HUES64 (cell line): ENCODE data around the gene AAR2.
A peak's percentile ranks its signal among the peaks of the same experiment; 100 is the strongest.

Experiments
- H3K27ac ChIP-seq: 2 replicates; pipeline ENCODE4 v1.7.0; 2013; ENCODE audit warnings: low read depth, low read length, inconsistent platforms
- H3K27me3 ChIP-seq: 2 replicates; pipeline ENCODE4 v1.6.1; 2013; ENCODE audit warnings: mild to moderate bottlenecking, low read length; ENCODE audit not compliant: insufficient read depth
- H3K36me3 ChIP-seq: 2 replicates; pipeline ENCODE4 v1.6.1; 2013; ENCODE audit warnings: mild to moderate bottlenecking, low read length; ENCODE audit not compliant: insufficient read depth
- H3K4me1 ChIP-seq: 2 replicates; pipeline ENCODE4 v1.6.1; 2013; ENCODE audit warnings: mild to moderate bottlenecking, low read length, moderate library complexity; ENCODE audit not compliant: insufficient read depth
- H3K4me3 ChIP-seq: 2 replicates; pipeline ENCODE4 v1.5.1; 2013; ENCODE audit warnings: mild to moderate bottlenecking, low read length, moderate library complexity
- H3K9ac ChIP-seq: 2 replicates; pipeline ENCODE4 v1.6.1; 2013; ENCODE audit warnings: mild to moderate bottlenecking, low read depth, low read length
- H3K9me3 ChIP-seq: 2 replicates; pipeline ENCODE4 v1.6.1; 2013; ENCODE audit warnings: low read depth, low read length; ENCODE audit not compliant: insufficient read depth
- WGBS: fragments of 150-250, 120-280 bp; methylation state at CpG from one replicate; pipeline ENCODE4 v1.1.7; 2013; ENCODE audit warnings: missing lambda C conversion rate; 5-methylcytosine and 5-hydroxymethylcytosine counted together

The AAR2 gene

GRCh38 chr20:36241678-36242077 lies 5.4 kb downstream of the AAR2 start:
- Histone ChIP-seq H3K27ac (no peak overlapping the region), H3K27me3 (no peaks in the 10 kb centered on the region), H3K4me3 (no peak overlapping the region), H3K9ac (no peak overlapping the region), H3K9me3 (no peaks in the 10 kb centered on the region), H3K4me1 (peaks cover 6% of the 10 kb centered on the region; the same call in 1 of the 2 replicates), H3K36me3 (peaks cover 74% of the 10 kb centered on the region)
- 92% methylated on average over 4 of the region's 4 CpGs for WGBS

DNA sequence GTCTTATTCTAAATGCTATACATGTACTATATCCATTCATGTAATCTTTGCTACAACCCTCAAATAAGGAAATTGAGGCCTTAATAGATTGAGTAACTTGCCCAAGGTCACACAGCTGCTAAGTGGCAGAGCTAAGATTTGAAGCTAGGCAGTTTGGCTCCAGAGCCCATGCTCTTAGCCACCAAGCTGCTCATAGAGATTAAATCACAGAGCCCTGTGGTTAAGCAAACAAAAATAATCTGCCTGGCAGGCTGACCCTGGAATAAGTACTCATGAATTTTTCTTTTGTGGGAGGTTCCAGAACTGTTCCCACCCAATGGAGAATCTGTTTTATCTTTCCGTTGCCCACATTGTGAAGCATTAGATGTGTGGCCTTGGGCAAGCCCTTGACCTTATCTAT lies 7.4 kb downstream of the AAR2 start:
- no peaks in the 10 kb centered on the region for H3K9me3 ChIP-seq
- H3K36me3 ChIP-seq = peaks cover 94% of the 10 kb centered on the region
- H3K9ac ChIP-seq = no peak overlapping the region
- no peaks in the 10 kb centered on the region for H3K4me1 ChIP-seq
- no peaks in the 10 kb centered on the region for H3K27me3 ChIP-seq
- 97% methylated on average over 1 of the region's 1 CpG for WGBS
- H3K4me3 ChIP-seq = no peak overlapping the region
- H3K27ac ChIP-seq = no peak overlapping the region

- Histone ChIP-seq H3K27ac (no peak overlapping the region), H3K36me3 (peaks cover 91% of the 10 kb centered on the region), H3K4me3 (no peak overlapping the region), H3K4me1 (no peaks in the 10 kb centered on the region), H3K9me3 (no peaks in the 10 kb centered on the region), H3K9ac (no peak overlapping the region), H3K27me3 (no peaks in the 10 kb centered on the region)
- 97% methylated on average over 4 of the region's 4 CpGs for WGBS
Measured at GRCh38 chr20:36246401-36246800, 10.1 kb downstream of the AAR2 start.

DNA sequence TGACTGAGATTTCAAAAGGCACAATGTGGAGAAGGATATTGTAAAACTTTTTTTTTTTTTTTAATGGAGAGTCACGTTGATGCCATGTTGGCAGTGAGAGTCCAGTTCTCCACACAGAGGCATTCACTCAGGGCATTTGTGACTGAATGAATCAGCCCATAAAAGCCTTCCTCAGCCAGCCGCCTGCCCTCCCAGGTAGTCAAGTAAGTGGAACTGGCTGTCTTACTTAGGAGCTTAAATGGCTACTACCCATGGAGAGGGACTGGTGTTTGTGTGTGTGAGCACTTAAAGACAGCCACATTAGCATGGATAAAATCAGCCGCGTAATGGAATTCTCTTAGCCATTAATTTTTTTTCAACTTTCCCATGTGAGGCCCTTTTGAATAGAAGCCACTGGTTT lies 12.6 kb downstream of the AAR2 start:
- Histone ChIP-seq H3K9ac (no peak overlapping the region), H3K4me3 (no peak overlapping the region), H3K9me3 (no peaks in the 10 kb centered on the region), H3K27me3 (no peaks in the 10 kb centered on the region), H3K27ac (no peak overlapping the region), H3K36me3 (peaks cover 84% of the 10 kb centered on the region), H3K4me1 (no peaks in the 10 kb centered on the region)
- 92% methylated on average over 4 of the region's 4 CpGs for WGBS

GRCh38 chr20:36249450-36249849 lies 13.2 kb downstream of the AAR2 start:
- H3K36me3 ChIP-seq = peaks cover 82% of the 10 kb centered on the region
- H3K4me3 ChIP-seq = no peak overlapping the region
- no peaks in the 10 kb centered on the region for H3K4me1 ChIP-seq
- H3K9ac ChIP-seq = no peak overlapping the region
- WGBS = 97% methylated on average over 3 of the region's 3 CpGs
- H3K27me3 ChIP-seq = no peaks in the 10 kb centered on the region
- no peaks in the 10 kb centered on the region for H3K9me3 ChIP-seq
- H3K27ac ChIP-seq = no peak overlapping the region

- Histone ChIP-seq H3K27ac (no peak overlapping the region), H3K27me3 (no peaks in the 10 kb centered on the region), H3K36me3 (peaks cover 70% of the 10 kb centered on the region), H3K9me3 (no peaks in the 10 kb centered on the region), H3K4me3 (no peak overlapping the region), H3K4me1 (no peaks in the 10 kb centered on the region), H3K9ac (no peak overlapping the region)
- WGBS = 96% methylated on average over 5 of the region's 5 CpGs
Measured at GRCh38 chr20:36251426-36251825, 15.1 kb downstream of the AAR2 start.

DNA sequence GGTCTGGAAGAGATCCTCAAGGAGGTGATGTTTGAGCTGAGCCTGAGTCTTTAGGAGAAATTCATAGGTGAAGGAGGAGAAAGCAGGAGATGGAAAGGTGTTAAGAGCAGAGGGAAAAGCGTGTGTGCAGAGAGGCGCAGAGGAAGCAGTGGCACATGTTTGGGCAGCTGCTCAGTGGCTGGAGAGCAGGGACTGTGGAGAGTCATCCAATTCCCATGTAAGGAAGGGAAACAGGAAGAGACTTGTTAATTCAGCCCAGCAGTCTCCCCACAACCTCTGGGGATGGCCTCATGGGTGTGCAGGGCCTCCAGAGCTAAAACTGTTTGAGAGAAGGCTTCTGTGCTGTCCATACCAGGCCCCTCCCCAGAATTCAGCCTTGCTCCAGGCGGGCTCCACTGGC lies 16.2 kb downstream of the AAR2 start:
- 95% methylated on average over 3 of the region's 3 CpGs for WGBS
- peaks cover 68% of the 10 kb centered on the region for H3K36me3 ChIP-seq
- H3K27me3 ChIP-seq = no peaks in the 10 kb centered on the region
- no peaks in the 10 kb centered on the region for H3K9me3 ChIP-seq
- H3K4me1 ChIP-seq = no peaks in the 10 kb centered on the region
- H3K9ac ChIP-seq = no peak overlapping the region
- H3K27ac ChIP-seq = no peak overlapping the region
- H3K4me3 ChIP-seq = no peak overlapping the region

- Histone ChIP-seq H3K4me3 (no peak overlapping the region), H3K9ac (no peak overlapping the region; the same call in 1 of the 2 replicates), H3K4me1 (no peaks in the 10 kb centered on the region), H3K27me3 (no peaks in the 10 kb centered on the region), H3K27ac (no peak overlapping the region), H3K36me3 (peaks cover 63% of the 10 kb centered on the region), H3K9me3 (no peaks in the 10 kb centered on the region)
- WGBS = 93% methylated on average over 9 of the region's 9 CpGs
Measured at GRCh38 chr20:36253036-36253435, 16.8 kb downstream of the AAR2 start.

DNA sequence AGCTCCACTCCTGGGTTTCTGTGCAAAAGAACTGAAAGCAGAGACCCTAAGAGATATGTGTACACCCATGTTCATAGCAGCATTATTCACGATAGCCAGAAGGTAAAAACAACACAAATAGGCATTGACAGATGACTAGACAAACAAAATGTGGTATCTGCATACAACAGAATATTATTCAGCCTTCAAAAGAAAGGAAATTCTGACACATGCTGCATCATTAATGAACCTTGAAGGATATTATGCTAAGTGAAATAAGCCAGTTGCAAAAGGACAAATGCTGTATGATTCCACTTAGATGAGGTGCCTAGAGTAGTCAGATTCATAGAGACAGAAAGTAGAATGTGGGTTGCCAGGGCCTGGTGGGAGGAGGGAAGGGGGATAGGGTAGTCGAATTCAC lies 17.8 kb downstream of the AAR2 start:
- Histone ChIP-seq H3K36me3 (peaks cover 53% of the 10 kb centered on the region), H3K27ac (no peak overlapping the region), H3K4me1 (peaks cover 4% of the 10 kb centered on the region; the same call in 1 of the 2 replicates), H3K9ac (no peak overlapping the region), H3K4me3 (no peak overlapping the region), H3K27me3 (no peaks in the 10 kb centered on the region), H3K9me3 (no peaks in the 10 kb centered on the region)
- 91% methylated on average over 2 of the region's 2 CpGs for WGBS

GRCh38 chr20:36255445-36255844 lies 19.2 kb downstream of the AAR2 start:
- no peak overlapping the region for H3K9ac ChIP-seq
- peaks cover 40% of the 10 kb centered on the region for H3K36me3 ChIP-seq
- WGBS = 94% methylated on average over 12 of the region's 12 CpGs
- H3K4me3 ChIP-seq = no peak overlapping the region
- no peaks in the 10 kb centered on the region for H3K27me3 ChIP-seq
- H3K4me1 ChIP-seq = peaks cover 11% of the 10 kb centered on the region; the same call in 1 of the 2 replicates
- H3K9me3 ChIP-seq = no peaks in the 10 kb centered on the region
- H3K27ac ChIP-seq = no peak overlapping the region

DNA sequence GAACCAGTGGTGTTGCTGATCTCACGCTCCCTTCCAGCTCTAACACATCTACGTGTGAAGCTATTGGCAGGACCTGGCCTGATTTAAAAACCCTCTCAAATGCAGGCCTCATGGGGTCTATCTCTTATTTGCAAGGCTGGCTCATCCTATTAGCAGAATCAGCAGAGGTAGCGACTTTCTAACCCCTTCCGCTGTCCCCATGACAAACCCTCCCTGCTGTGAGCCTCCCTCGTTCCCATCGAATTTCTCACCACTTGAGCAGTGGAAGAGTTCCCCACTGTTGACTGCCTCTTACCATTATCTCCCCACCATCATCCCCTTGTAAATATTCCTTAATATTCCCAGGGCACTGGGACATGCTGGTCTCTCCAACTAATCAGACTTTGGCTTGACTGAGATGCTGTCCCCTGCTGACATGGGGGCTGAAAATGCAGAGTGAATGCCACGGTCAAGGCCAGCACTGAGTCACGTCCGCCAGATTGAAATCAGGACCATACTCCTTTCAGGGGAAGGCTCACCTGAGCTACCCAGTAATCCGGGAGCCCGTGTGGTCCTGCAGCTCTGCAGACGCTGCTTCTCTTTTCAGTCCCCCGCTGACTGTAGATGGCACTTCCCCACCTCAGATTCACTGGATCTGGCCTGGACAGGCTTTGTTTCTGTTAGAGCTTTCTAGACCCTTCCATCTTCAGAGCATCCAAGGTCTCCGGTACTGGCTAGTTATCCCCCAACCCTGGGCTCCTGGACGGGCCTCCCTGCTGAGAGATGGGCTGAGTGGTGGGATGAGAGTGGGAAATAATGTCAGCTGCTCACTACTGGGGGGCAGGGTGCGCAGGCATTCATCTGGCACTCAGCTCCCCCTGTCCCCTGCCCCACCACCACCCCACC lies 23.1 kb downstream of the AAR2 start:
- 23% methylated on average over 16 of the region's 16 CpGs for WGBS
- Histone ChIP-seq H3K9me3 (no peaks in the 10 kb centered on the region), H3K27me3 (no peaks in the 10 kb centered on the region), H3K36me3 (peaks cover 17% of the 10 kb centered on the region), H3K4me1 (peaks cover 11% of the 10 kb centered on the region; the same call in 1 of the 2 replicates), H3K27ac (peak overlapping the region; percentile 40; the same call in 1 of the 2 replicates), H3K4me3 (no peak overlapping the region), H3K9ac (no peak overlapping the region)
